RWPE1 (cell line): ENCODE results near the gene RING1.

Experiments used
- CTCF ChIA-PET: fragments of 350-600 bp; sonication (Branson Sonifier 250); formaldehyde crosslinking; extraction: SDS; loops from one replicate; lab custom pipeline; 2021; lab: Yijun Ruan, JAX
- POLR2A ChIA-PET: fragments of 400-600 bp; formaldehyde crosslinking; extraction: SDS; loops from one replicate; lab custom pipeline; 2020; ENCODE audit warnings: antibody characterized with exemption; ENCODE audit not compliant: low non-redundant PET; lab: Yijun Ruan, JAX
- DNase-seq: peaks from one replicate; pipeline ENCODE4 v3.0.0; 2012; ENCODE audit warnings: low spot score
- H3K27ac ChIP-seq: fragments of 450-650 bp; 2 replicates; pipeline ENCODE4 v1.5.1; 2017
- TF ChIP-seq, protein P1 (sequence below): fragments of 450-650 bp; conservative IDR thresholded peaks from 2 replicates; pipeline ENCODE4 v1.5.1; 2017; ENCODE audit warnings: low read depth, mild to moderate bottlenecking

Gene RING1

DNA sequence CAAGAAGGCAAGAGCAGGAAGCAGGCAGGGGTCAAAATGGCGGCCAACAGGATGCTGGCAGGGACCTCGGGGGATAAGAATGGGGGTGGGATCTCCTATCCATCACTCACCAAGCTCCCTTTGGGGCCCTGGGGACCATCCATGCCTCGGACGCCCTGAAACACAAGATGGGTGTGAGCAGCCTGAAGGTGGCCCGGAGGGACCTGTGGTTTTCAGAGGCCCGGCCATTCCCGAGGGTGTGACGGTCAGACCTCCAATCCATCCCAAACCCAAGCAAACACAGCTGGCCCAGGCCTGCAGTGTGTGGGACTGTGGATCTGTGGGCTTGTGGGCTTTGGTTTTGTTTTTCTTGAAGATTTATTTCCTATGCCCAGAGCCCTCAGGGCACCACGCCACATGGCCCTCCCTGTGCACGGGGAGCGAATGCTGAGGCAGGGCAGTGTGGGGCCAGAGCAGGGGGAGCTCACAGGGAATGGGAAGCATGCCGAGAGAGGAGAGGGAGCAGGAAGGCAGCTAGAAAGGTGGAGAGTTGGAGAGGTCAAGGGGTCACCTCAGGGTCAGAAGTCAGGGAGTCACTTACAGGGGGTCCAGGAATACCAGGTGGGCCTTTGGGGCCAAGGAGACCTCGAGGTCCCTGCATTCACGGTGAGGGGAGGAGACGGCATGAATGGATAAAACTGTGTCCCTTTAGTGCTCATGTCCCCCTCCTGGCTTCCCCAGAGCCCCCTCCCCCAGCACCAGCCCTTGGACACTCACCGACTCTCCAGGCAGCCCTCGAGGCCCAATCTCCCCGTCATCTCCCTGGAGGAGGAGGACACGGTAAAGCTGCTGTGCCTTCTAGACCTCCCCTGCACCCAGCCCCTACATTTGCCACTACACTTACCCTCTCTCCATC is 30.5 kb upstream of the RING1 start:
- TF ChIP-seq, protein P1, sequence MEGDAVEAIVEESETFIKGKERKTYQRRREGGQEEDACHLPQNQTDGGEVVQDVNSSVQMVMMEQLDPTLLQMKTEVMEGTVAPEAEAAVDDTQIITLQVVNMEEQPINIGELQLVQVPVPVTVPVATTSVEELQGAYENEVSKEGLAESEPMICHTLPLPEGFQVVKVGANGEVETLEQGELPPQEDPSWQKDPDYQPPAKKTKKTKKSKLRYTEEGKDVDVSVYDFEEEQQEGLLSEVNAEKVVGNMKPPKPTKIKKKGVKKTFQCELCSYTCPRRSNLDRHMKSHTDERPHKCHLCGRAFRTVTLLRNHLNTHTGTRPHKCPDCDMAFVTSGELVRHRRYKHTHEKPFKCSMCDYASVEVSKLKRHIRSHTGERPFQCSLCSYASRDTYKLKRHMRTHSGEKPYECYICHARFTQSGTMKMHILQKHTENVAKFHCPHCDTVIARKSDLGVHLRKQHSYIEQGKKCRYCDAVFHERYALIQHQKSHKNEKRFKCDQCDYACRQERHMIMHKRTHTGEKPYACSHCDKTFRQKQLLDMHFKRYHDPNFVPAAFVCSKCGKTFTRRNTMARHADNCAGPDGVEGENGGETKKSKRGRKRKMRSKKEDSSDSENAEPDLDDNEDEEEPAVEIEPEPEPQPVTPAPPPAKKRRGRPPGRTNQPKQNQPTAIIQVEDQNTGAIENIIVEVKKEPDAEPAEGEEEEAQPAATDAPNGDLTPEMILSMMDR, result no peak
- CTCF ChIA-PET, result interaction anchor here (1.2 kb wide), 1 partner anchor 17 kb away, joined by 4 read pairs; no protein-coding TSS in a partner anchor
- no peak overlapping the region for H3K27ac ChIP-seq
- no peak for DNase-seq
- POLR2A ChIA-PET, result no interaction called here

DNA sequence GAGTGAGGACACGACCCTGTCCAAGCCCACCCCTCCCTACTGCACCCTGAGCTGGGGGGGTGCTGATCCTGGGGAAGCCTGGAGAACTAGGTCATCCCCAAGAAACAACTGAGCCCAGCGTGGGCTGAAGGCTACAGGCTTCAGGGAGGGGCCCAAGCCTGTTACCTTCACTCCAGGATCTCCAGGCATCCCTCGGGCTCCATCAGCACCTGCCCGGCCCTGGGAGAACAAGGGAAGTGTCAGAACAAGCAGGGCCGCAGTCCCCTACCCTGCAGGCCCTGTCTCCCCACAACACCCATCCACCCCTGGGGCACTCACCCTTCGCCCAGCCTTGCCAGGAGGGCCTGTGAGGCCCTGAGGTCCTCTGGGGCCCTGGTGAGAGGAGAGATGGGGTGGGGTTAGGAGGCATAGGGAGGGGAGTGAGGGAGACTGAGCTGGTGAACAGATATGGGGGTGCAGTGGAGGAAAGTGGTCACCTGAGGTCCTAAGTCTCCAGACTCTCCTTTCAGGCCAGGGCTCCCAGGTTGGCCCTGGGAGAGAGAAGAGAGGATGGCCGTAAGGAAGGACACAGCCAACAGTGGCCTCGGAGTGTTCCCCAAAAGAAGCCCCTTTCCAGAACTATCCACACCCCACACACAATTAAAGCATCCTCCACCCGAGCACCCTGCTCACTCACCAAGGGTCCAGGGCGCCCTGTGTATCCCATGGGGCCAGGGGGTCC is 29.4 kb upstream of the RING1 start:
- ChIA-PET POLR2A (no interaction called here), CTCF (interaction anchor here (0.9 to 1.2 kb wide), 2 partner anchors 18 to 164 kb away, joined by 3 to 4 read pairs; no protein-coding TSS in a partner anchor)
- TF ChIP-seq, protein P1, result no peak
- no peak overlapping the region for H3K27ac ChIP-seq
- no peak for DNase-seq

DNA sequence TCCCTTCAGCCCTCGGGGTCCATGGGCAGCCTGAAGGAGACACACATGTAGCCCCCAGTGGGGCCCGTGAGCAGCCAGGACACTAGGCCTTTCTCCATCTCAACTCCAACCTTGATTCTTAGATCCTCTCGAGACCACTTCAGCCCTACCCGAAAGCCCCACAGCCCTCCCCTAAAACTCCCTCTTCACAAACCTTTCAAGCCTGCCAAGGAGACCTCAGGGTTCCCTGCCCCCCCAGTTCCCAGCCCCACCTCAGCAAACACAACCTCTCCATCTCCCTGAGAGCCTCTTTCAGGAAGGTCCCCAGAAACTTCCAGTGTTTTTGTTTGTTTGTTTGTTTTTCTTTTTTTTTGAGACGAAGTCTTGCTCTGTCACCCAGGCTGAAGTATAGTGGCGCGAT is 27.2 kb upstream of the RING1 start:
- CTCF ChIA-PET, result interaction anchor here (0.7 kb wide), 1 partner anchor 70 kb away, joined by 4 read pairs; no protein-coding TSS in a partner anchor
- H3K27ac ChIP-seq, result no peak overlapping the region
- POLR2A ChIA-PET, result no interaction called here
- TF ChIP-seq, protein P1, result no peak
- DNase-seq, result no peak

DNA sequence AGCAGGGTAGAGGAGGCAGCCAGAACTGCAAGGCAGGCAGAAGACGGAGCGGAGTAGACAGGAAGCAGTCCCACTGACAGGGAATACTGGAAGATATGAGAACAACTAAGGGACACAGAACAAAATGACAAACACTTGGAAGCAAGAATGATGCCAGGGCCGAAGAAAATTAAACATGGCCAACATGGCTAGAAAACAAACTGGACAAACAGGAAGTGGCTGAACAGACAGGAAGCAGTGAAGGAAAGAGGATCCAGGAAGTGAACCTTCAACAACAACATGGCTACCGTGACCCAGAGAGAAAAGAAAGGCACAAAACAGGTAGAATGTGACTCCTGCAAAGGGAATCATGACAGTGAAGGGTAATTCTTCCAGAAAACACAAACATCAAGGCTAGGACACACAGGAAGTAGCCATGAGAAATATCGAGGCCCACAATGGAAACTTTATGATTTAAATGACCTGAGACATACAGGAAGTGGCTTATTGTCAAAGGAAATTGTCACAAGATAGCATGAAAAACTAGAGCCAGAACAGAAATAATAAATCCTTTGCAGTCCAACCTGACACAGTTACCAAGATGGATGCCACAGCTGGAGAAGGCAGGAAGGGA is 25.1 kb upstream of the RING1 start:
- H3K27ac ChIP-seq, result no peak overlapping the region
- ChIA-PET CTCF (no interaction called here), POLR2A (no interaction called here)
- no peak for DNase-seq
- TF ChIP-seq, protein P1, result no peak

DNA sequence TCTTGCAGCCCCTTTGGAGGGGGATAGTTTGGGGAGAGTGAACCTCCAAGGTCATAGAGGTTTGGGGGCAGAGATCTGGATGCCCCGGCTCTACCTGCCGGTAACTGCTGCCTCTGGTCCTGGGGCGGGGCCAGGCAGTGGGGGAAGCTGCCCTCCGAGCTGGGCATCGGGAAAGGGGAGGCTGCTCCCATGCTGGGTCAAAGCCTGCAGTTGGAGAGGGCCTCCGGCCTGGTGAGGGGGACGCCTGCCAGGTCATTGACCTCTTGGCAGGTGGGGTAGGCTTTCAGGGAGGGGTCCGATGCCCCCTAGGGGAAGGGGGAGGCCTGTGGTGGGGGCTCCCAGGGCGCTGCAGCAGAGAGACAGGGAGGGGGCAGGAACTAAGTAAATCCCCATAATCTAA is 23.1 kb upstream of the RING1 start:
- DNase-seq, result no peak
- TF ChIP-seq, protein P1, result no peak
- POLR2A ChIA-PET, result no interaction called here
- H3K27ac ChIP-seq, result no peak overlapping the region
- CTCF ChIA-PET, result no interaction called here

DNA sequence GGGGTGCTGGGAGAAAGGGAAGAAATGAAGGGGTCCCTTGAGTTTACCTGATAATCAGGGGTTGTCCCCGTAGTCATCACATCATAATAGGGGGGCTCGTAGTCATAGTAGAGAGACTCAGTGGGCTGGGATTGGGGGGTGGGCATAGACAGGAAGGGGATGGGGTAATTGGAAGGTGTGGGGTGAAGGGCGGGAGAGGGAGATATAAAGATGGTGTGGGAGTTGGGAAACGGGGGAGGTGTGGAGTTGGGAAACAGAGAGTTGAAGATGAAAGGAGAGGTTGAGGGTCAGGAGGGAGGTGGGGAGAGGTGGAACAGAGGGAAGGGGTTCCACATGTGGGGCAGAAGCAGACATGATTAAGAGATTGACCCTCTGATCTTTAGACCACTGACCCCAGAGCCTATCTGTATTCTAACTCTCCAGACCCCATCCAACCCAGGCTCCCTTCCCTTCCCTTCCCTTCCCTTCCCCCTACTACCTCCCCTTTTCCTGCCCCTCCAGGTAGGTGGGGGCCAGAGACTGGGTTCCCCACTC is 22.6 kb upstream of the RING1 start:
- CTCF ChIA-PET, result no interaction called here
- POLR2A ChIA-PET, result no interaction called here
- TF ChIP-seq, protein P1, result no peak
- H3K27ac ChIP-seq, result no peak overlapping the region
- no peak for DNase-seq
